Kidney (tissue), 14 donors: ENCODE data around the gene FHOD1. TPM values are rescaled to one million over a fixed set of nuclear protein-coding genes. Genes with fewer than 3 reads are reported as not detected.

Experiments used
- DNase-seq, 5 donors: peaks; one replicate each; pipeline ENCODE4 v3.0.0-alpha.2; 2013 to 2020
- FAIRE-seq: peaks from 2 replicates; lab custom pipeline; 2012; peaks lifted over from hg19 to GRCh38; lab: Jason Lieb, UNC
- H3K27ac ChIP-seq, 2 donors: one replicate each; pipeline ENCODE4 v1.7.0; 2013; ENCODE audit warnings: low read depth in 2 of 2, low read length in 2 of 2, inconsistent platforms in 1 of 2
- H3K27me3 ChIP-seq: one replicate; pipeline ENCODE4 v1.7.1; 2013; ENCODE audit warnings: low read length, inconsistent platforms; ENCODE audit not compliant: control insufficient read depth, insufficient read depth
- H3K36me3 ChIP-seq, 3 donors: one replicate each; pipeline versions ENCODE4 v1.7.0 to v1.7.1; 2013; ENCODE audit warnings: low read length in 3 of 3, control low read depth in 1 of 3, inconsistent platforms in 1 of 3; ENCODE audit not compliant: insufficient read depth in 3 of 3, control insufficient read depth in 2 of 3
- H3K4me1 ChIP-seq, 3 donors: one replicate each; pipeline versions ENCODE4 v1.7.0 to v1.7.1; 2013; ENCODE audit warnings: low read length in 3 of 3, inconsistent platforms in 1 of 3, low read depth in 1 of 3; ENCODE audit not compliant: control insufficient read depth in 2 of 3, insufficient read depth in 2 of 3
- H3K4me3 ChIP-seq, 3 donors: one replicate each; pipeline versions ENCODE4 v1.7.0 to v1.8.1; 2013; ENCODE audit warnings: low read length in 3 of 3, control low read depth in 1 of 3, inconsistent platforms in 1 of 3
- H3K9ac ChIP-seq, 3 donors: one replicate each; pipeline versions ENCODE4 v1.7.0 to v1.7.1; 2013; ENCODE audit warnings: low read length in 3 of 3, control low read depth in 1 of 3, inconsistent platforms in 1 of 3
- H3K9me3 ChIP-seq, 3 donors: one replicate each; pipeline versions ENCODE4 v1.7.0 to v1.7.1; 2013; ENCODE audit warnings: low read length in 3 of 3, control low read depth in 1 of 3, inconsistent platforms in 1 of 3; ENCODE audit not compliant: control insufficient read depth in 2 of 3, insufficient read depth in 1 of 3
- CTCF ChIP-seq: IDR thresholded peaks from 3 replicates; pipeline ENCODE4 v1.5.1; 2012; ENCODE audit warnings: mild to moderate bottlenecking, moderate library complexity, borderline replicate concordance; ENCODE audit not compliant: insufficient read depth; ENCODE audit errors: extremely low read depth
- intact Hi-C: fragments of 100-400 bp; cut with DNase I; formaldehyde crosslinking; loops from one replicate; pipeline ENCODE4 v1.11.1; 2022
- polyA plus RNA-seq: library from polyadenylated mRNA; stranded (reverse); fragments of 350-450 nt; fragmentation: Illumina TruSeq; extraction: RNeasy Lipid Tissue Mini Kit (QIAGEN cat#74804); gene quantifications from one replicate; pipeline ENCODE4 v1.2.3, GENCODE V29; 2014; ENCODE audit warnings: low read depth, low replicate concordance; ENCODE audit not compliant: insufficient read depth
- total RNA-seq: library from RNA; stranded (reverse); fragmentation: NEBNext Ultra II Directional; extraction: Animal tissue kit (Norgen Biotek cat#: 25700); gene quantifications from one replicate; pipeline ENCODE4 v1.2.1, GENCODE V29; 2021
- donor health status: control.
- donor health status: control.
- donor health status: control.
- donor health status: control.
- donor health status: control.
- donor health status: DM: yes; HTN: yes; CAD: no.
- donor health status: Normal renal cell carcinoma (clear cell type).

The FHOD1 gene
- total and polyA plus RNA-seq, 2 donors from 2014 or later, result 21.0 to 30.4 TPM

- Histone ChIP-seq H3K27me3 (no peaks in the 10 kb centered on the region), H3K36me3 (no peaks in the 10 kb centered on the region), H3K9ac (no peak overlapping the region), H3K9me3 (no peaks in the 10 kb centered on the region), H3K27ac (no peak overlapping the region), H3K4me1 (no peaks in the 10 kb centered on the region), H3K4me3 (no peak overlapping the region)
- DNase-seq (peak in 1 of 5 donors; percentile 25), FAIRE-seq (no peak)
- intact Hi-C loops, result no loop called here
- TF ChIP-seq CTCF, result no peak
These were observed 18.6 kb upstream of the FHOD1 start for GRCh38 chr16:67265834-67266233.

GRCh38 chr16:67264866-67265265 is 17.6 kb upstream of the FHOD1 start:
- FAIRE-seq (no peak), DNase-seq (peak in 1 of 5 donors; percentile 24)
- no peaks in the 10 kb centered on the region for H3K36me3 ChIP-seq
- no peak for TF ChIP-seq CTCF
- H3K27ac ChIP-seq, result no peak overlapping the region
- H3K9ac ChIP-seq, result no peak overlapping the region
- intact Hi-C loops, result no loop called here
- no peak overlapping the region for H3K4me3 ChIP-seq
- no peaks in the 10 kb centered on the region for H3K9me3 ChIP-seq
- H3K27me3 ChIP-seq, result no peaks in the 10 kb centered on the region
- no peaks in the 10 kb centered on the region for H3K4me1 ChIP-seq

- Histone ChIP-seq H3K27me3 (no peaks in the 10 kb centered on the region), H3K36me3 (no peaks in the 10 kb centered on the region), H3K4me3 (no peak overlapping the region), H3K9ac (no peak overlapping the region), H3K4me1 (no peaks in the 10 kb centered on the region), H3K9me3 (no peaks in the 10 kb centered on the region), H3K27ac (no peak overlapping the region)
- DNase-seq (peak in 1 of 5 donors; percentile 51), FAIRE-seq (no peak)
- no peak for TF ChIP-seq CTCF
- intact Hi-C loops, result no loop called here
These were observed 17.0 kb upstream of the FHOD1 start for GRCh38 chr16:67264277-67264676.

GRCh38 chr16:67263201-67263600 is 15.9 kb upstream of the FHOD1 start:
- Histone ChIP-seq H3K36me3 (no peaks in the 10 kb centered on the region), H3K4me3 (no peak overlapping the region), H3K4me1 (no peaks in the 10 kb centered on the region), H3K27ac (no peak overlapping the region), H3K9ac (no peak overlapping the region), H3K9me3 (no peaks in the 10 kb centered on the region), H3K27me3 (no peaks in the 10 kb centered on the region)
- TF ChIP-seq CTCF, result no peak
- DNase-seq (no peak), FAIRE-seq (no peak)
- intact Hi-C loops, result no loop called here
